Gastroesophageal sphincter (tissue), 3 donors: ENCODE data around the gene OR10D3.

Experiments
- CTCF ChIP-seq, 4 experiments: fragments of 200-600 bp in 2 of 4; fragments of 450-650 bp in 2 of 4; sonication (generic) in 1 of 4; IDR thresholded peaks; one replicate each; pipeline ENCODE4 v1.5.1; 2017 to 2019; ENCODE audit warnings: antibody characterized with exemption in 4 of 4, mild to moderate bottlenecking in 2 of 4, moderate library complexity in 2 of 4
- EP300 ChIP-seq: sonication (generic); formaldehyde crosslinking; IDR thresholded peaks from one replicate; pipeline ENCODE4 v1.6.1; 2017; ENCODE audit warnings: antibody characterized with exemption, mild to moderate bottlenecking
- POLR2AphosphoS5 ChIP-seq: sonication (generic); formaldehyde crosslinking; IDR thresholded peaks from one replicate; pipeline ENCODE4 v1.6.1; 2017; ENCODE audit warnings: antibody characterized with exemption

GRCh38 chr11:124214027-124214426 lies 30.9 kb downstream of the OR10D3 start:
- TF ChIP-seq POLR2AphosphoS5, result no peak
- no peak for TF ChIP-seq CTCF (IDR thresholded peaks at IDR 0.05)
- TF ChIP-seq EP300, result no peak
